AML-193 (cell line): Measurements from ENCODE around the gene HAPLN3.

ENCODE experiments used
- DNase-seq, 2 experiments: peaks; one replicate each; lab custom pipeline; 2025; lab: John Stamatoyannopoulos, UW

HAPLN3 gene

DNA sequence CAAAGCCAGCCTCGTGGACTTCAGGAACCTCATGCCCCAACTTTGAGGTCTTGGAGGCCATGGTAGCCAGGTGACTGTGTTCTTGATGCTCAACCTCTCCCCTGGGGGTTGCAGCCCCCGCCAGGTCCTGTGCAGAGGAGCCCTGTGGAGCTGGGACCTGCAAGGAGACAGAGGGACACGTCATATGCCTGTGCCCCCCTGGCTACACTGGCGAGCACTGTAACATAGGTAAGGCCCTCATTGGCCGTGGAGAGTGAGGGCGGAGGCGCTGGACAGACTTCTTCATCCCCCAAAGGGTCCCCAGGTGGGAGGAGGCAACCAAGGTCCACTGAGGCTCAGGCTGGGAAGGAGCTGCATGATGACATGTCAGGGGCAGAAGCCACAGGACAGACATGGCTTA, 35.1 kb downstream of the HAPLN3 start:
- no peak for DNase-seq

DNA sequence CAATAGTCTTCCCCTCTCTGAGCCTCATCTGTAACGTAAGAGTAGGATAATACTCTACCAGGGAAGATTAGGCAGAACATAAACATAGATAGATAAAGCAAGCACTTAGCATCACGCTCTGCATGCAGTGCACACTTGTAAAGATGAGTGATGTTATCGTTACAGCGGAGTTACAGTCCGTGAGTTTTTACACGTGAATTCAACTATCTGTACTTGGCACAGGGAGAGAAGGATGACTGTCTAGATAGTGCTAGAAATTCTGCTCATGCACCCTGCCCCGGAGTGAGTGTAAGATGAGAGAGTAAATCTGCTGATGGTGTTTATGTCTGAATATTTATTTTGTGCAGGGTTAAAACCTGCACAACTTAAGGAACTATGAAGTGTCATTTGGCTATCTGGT, 35.8 kb downstream of the HAPLN3 start:
- DNase-seq = no peak

DNA sequence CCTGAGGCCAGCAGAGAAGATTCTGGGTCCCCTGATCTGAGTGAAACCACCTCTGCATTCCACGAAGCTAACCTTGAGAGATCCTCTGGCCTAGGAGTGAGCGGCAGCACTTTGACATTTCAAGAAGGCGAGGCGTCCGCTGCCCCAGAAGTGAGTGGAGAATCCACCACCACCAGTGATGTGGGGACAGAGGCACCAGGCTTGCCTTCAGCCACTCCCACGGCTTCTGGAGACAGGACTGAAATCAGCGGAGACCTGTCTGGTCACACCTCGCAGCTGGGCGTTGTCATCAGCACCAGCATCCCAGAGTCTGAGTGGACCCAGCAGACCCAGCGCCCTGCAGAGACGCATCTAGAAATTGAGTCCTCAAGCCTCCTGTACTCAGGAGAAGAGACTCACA, 36.4 kb downstream of the HAPLN3 start:
- DNase-seq = no peak

DNA sequence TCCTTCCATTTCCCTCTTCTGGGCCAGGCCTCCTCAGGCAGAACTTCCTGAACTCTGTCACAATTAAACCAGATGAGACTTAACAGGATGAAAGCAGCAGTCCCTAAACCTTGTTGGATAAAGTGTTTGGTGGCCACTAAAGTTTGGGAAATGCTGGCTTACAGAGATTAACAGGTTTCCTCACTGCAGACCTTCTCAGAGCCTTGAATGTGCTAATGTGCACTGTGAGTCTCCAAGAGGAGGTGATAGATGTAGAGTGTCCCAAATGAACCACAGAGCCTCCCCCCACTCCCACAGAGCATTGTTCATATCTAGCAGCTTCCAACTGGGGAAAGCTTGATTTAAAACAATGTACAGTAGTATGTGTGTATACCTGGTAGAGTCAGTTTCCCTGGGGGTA, 42.9 kb downstream of the HAPLN3 start:
- DNase-seq = no peak

DNA sequence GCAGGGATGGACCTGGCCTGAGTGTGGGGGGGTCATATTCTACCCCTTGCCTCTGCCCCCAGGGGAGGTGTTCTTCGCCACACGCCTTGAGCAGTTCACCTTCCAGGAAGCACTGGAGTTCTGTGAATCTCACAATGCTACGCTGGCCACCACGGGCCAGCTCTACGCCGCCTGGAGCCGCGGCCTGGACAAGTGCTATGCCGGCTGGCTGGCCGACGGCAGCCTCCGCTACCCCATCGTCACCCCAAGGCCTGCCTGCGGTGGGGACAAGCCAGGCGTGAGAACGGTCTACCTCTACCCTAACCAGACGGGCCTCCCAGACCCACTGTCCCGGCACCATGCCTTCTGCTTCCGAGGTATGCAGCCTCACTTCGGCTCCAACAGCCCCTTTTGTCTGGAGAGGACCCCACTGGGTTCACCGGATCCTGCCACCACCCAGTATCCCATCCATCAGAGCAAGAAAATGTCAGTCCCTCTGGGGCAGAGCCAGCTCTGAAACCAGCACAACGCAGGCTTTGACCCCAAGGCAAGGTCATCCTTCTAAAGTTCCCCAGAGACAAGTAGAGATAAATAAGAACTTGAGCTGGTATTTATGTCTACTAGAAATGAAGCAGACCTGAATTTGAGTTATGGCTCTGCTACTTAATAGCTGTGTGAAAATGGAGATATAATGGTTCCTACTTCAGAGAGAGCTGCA, 45.8 kb downstream of the HAPLN3 start:
- DNase-seq = no peak

DNA sequence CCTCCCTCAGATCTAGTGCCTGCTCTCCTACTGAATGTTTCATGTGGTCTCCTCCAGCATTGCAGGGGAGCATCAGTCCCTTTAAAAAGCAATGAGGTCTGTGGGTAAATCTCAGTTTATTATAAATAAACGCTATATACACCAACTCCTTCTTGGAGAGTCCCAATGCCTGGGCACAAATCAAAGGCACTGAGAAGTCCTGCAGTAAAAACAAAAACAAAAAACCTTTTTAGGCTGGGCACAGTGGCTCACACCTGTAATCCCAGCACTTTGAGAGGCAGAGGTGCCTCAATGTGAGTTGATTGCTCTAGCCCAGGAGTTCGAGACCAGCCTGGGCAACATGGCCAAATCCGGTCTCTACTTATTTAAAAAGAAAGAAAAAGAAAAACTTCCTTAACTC, 47.1 kb downstream of the HAPLN3 start:
- no peak for DNase-seq

DNA sequence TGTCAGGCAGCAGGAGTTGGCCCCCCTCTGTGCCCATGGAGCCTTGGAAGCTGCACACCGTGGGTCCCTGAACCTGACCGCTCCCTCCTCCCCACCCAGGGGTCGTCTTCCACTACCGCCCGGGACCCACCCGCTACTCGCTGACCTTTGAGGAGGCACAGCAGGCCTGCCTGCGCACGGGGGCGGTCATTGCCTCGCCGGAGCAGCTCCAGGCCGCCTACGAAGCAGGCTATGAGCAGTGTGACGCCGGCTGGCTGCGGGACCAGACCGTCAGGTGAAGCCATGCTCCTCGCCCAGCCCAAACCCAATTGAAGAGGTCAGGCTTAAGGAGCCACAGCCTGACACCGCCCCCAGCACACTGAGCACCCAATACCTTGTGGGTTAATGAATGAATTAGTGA, 48.2 kb downstream of the HAPLN3 start:
- no peak for DNase-seq

DNA sequence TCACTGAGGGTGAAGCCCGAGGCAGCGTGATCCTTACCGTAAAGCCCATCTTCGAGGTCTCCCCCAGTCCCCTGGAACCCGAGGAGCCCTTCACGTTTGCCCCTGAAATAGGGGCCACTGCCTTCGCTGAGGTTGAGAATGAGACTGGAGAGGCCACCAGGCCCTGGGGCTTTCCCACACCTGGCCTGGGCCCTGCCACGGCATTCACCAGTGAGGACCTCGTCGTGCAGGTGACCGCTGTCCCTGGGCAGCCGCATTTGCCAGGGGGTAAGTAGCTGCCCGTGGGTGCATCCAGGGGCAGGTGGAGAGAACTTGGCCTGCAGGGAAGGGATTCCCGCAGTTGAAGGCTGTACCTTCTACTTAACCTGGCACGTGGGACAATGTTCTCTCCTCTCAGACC, 49.7 kb downstream of the HAPLN3 start:
- DNase-seq = no peak

DNA sequence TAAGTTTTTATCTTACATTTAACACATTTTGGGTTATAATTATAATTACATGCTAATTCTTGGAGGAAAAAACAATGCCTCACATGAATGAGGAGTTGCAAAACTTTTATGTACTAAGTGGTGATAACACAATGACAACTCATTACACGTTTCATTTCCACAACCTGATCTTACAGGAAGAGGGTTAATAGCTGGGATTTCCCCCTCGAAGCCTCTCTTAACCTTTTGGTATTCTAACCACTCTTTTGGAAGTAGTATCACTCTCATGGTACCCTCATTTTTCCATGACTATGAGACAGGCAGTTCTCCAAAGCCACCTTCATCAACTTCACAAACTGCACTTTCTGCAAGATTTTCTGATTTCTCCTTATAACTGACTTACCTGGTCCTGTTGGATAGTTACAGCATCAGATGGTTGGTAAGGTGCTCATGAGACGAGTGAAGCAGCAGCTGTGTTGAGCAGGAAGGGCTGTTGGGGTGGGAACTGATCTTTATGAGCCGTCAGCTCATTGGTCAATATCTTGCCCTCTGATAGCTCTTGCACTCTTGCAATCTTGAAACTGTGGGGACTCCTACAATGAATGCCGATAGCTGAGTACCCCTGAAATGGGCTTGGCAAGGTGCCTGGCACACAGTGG, 50.5 kb downstream of the HAPLN3 start:
- DNase-seq = no peak

DNA sequence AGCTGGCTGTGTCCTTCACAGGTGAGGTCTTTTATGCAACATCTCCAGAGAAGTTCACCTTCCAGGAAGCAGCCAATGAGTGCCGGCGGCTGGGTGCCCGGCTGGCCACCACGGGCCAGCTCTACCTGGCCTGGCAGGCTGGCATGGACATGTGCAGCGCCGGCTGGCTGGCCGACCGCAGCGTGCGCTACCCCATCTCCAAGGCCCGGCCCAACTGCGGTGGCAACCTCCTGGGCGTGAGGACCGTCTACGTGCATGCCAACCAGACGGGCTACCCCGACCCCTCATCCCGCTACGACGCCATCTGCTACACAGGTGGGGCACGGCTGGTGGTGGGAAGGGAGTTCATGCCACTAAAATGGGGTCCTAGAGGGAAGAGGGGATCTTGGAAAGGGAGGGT, 52.0 kb downstream of the HAPLN3 start:
- DNase-seq = no peak

DNA sequence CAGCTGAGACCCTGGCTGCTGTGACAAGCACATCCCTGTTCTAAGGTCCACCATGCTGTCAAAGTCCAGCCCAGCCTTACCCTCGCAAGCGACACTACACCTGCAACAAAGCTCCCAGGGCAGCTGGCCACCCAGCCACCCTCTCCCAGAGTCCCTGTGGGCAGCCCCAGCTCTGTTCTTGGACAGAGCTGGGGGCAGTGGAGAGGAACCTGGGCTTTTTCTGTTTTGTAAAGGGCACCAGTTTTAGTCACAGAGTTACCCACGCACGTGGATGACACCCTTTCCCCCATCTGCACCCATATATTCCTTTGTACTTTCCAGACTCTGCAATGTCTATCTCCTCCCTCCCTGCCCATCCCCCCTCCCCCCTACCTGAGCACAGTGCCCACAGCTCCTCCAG, 53.2 kb downstream of the HAPLN3 start:
- no peak for DNase-seq

DNA sequence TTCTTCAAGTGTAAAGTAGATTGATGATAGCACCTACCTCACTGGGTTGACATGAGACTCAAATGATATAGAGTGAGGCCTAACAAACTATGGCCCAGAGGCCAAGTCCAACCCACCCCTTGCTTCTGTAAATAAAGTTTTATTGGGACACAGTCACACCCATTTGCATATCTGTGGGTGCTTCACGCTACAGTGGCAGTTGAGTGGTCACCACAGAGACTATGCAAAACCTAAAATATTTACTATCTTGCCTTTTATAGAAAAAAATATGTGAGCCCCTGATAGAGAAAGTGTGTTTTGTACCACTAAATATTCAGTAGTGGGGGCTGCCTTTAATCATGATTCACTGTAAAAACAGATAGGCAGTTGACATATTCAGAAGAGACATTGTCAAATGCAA, 54.1 kb downstream of the HAPLN3 start:
- DNase-seq = no peak

DNA sequence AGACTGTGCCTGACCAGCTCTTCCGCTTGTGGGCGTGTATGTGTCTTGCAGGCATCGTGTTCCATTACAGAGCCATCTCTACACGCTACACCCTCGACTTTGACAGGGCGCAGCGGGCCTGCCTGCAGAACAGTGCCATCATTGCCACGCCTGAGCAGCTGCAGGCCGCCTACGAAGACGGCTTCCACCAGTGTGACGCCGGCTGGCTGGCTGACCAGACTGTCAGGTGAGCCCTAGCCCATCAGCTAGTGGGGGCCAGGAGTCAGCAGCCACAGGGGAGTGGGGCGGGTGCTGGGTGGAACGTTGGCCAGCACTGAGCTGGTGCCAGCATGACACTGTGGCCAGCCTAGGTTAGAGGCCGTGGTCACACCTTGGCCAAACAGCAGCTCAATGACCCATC, 55.4 kb downstream of the HAPLN3 start:
- no peak for DNase-seq

DNA sequence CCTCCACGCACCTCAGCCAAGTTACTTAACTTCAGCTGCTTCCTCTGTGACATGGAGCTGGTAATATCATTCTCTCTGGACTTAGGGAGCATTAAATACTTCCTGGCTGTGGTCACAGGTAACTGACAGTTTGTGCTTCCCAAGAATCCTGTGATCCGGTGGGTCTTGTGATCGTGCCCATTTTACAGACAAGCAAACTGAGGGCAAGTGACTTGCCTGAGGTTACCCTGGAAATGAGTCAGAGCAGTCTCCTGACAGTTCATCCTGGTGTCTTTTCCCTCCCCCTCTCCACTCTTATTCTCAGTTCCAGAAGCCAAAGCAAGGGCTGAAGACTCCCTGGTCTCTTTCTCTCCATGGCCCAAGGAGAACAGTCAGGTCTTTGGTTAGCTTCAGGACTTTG, 56.2 kb downstream of the HAPLN3 start:
- no peak for DNase-seq

DNA sequence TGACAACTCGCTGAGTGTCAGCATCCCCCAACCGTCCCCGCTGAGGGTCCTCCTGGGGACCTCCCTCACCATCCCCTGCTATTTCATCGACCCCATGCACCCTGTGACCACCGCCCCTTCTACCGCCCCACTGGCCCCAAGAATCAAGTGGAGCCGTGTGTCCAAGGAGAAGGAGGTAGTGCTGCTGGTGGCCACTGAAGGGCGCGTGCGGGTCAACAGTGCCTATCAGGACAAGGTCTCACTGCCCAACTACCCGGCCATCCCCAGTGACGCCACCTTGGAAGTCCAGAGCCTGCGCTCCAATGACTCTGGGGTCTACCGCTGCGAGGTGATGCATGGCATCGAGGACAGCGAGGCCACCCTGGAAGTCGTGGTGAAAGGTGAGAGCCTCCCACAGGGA, 56.7 kb downstream of the HAPLN3 start:
- DNase-seq = no peak

DNA sequence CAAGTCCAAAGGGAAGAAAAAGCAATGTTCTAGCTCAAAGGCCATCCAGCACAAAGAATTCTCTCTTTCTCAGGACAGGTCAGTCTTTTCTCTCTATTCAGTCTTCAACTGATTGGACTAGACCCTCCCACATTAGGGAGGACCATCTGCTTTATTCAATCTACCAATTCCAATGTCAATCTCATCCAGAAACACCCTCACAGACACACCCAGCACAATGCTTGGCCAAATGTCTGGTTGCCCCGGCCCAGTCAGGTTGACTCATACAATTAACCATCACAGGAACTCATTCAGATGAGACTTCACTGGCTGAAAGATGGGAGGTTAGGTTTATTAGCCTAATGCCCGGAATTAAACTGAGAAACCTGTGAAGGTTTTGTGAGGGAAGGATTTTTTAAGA, 59.7 kb downstream of the HAPLN3 start:
- DNase-seq = no peak

DNA sequence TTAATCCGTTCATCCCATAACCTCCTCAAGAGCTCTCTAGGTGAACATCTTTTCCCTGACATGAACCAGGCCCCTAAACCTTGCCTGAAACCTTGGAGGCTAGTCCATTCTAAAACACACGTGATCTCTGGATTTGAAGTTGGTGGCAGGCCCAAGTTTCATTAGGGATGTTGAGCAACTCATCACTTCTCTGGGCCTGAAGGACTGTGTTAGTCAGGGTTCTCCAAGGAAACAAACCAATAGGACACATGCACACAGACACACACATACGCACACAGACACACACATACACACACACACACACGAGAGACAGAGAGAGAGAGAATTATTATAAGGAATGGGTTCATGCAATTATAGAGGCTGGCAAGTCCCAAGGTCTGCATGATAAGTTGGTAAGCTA, 60.2 kb downstream of the HAPLN3 start:
- DNase-seq = no peak

DNA sequence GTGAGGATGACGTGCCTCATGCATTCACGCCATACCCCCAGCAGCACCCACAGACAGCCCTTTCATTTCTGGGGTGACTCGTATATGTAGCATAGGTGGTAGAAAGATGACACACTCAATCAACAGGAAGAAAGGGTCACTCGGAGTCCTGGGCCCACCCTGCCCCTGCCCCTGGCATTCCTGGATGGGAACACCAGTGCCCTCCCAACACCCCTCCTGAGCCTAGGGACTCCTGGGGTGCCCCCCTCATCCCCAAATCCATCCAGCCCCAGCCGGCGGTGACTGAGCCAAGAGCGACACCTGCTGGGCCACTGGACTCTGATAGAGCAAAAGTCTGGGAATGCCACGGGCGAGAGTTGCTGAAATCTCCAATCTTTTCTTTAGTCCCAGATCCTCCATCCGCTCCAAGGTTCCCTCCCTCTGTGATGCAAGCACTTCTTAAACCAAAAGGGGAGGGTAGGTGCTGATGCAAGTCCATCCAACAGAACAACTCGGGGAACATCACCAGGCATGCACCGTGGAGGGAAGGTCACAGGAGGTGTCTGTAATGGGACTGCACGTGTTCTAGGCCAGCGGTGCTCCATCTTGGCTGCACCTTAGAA, 61.0 kb downstream of the HAPLN3 start:
- peak in 1 of 2 experiments; percentile 7 for DNase-seq

DNA sequence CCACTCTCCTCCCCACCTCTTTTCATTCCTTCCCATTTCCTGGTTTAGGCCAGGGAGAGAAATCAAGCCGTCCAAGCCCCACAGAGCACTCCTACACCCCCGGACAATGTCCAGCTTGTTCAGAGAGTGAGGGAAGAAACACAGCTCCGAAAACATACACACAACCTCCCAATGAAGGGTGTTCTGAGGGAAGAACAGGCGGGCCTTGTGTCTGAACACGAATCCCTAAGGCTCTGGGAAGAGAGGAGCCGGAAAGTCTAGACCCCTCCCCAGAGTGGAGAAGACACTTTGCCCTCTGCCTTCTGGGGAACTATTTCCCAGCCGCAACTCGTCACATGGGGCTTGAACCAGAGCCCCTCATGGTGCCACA, 61.6 kb downstream of the HAPLN3 start:
- DNase-seq = no peak

DNA sequence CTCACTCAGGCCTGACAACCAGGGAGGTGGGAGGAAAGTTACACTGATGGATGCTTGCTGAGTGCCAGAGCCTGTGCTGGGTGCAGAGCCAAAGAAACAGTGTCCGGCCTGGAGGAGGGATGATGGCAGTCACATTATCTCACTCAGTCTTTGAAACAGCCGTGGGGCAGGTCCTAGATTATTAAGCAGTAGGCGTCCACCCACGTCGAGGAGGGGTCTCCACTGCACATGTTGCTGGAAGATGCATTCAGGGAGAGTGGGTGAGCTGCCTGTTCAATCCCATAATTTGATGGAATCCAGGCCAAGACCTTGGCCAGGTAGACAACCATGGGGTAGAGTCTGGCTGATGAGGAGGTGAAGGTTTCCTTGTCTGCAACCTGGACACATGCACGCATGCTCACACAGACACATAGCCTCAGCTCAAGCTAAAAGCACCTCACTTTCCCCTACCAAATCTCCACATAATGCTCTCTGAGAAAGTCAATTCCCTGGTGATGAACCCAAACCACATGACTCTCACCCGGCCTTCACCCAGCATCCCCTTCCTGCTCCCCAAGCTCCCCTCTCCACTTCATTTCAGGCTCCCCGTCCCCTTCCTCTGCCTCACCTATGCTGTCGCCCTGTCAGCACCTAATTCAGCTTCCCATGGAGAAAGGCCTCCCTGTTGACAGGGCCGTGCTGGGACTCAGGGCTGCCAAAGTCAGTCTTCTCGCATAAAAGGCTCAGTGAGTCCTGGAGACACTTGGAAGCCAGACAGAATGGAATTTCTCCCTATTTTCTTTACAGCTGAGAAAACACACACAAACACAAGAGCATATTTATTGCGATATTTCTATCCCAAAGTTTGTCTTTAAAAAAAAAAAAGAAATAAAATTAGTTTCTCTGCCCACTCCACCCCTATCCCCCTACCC, 62.3 kb downstream of the HAPLN3 start:
- no peak for DNase-seq

DNA sequence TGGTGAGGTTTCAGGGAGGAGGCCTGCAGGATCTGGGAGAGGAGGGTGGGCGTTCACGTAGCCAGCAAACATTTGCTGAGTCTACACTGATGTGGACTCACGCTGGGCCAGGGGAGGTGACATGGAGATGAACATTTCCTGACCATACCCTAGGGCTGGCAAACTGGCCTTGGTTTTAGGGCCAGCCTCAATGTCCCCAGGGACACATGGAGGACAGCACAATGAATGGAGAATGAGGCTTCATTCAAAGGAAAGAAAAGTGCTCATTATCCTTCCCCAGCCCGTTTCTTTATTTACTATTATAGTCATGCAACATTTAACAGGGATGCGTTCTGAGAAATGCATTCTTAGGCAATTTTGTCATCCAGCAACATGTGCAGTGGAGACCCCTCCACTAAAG, 65.3 kb downstream of the HAPLN3 start:
- no peak for DNase-seq

DNA sequence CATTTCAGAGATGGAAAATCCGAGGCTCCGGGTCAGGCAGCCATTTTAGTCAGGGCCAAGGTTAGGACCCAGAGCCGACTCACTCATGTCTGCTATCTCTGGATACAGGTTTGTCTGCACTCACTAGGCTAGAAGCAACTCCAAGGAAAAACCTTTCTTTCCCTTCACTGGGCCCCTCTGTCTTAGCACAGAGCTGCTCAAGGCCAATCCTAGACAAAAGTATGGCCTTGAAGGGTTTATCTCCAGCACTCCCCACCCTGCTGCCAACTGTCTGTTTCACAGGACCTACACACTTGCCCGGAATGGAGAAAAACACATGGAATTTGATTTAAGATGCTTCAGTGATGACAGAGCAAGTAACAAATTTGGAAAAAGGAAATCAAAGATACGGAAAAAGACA, 66.6 kb downstream of the HAPLN3 start:
- DNase-seq = no peak
